GM21423 (cell line): ENCODE data around the gene PNKD.

Experiments used
- ATAC-seq: cut with Tn5 transposase; IDR thresholded peaks from one replicate; pipeline ENCODE4 v1.9.1; 2021; ENCODE audit warnings: mild to moderate bottlenecking, moderate library complexity; ENCODE audit not compliant: unreplicated experiment

PNKD gene

GRCh38 chr2:218334531-218334930 lies 64.2 kb downstream of the PNKD start:
- no peak for ATAC-seq

GRCh38 chr2:218340656-218341055 lies 70.3 kb downstream of the PNKD start:
- ATAC-seq = no peak

GRCh38 chr2:218341381-218341780 lies 71.1 kb downstream of the PNKD start:
- no peak for ATAC-seq

GRCh38 chr2:218342837-218343236 lies 72.5 kb downstream of the PNKD start:
- no peak for ATAC-seq

GRCh38 chr2:218343591-218343990 lies 73.3 kb downstream of the PNKD start:
- ATAC-seq = no peak

- no peak for ATAC-seq
These were observed 73.9 kb downstream of the PNKD start for GRCh38 chr2:218344090-218344754.

- ATAC-seq = no peak
These were observed 74.6 kb downstream of the PNKD start for GRCh38 chr2:218344755-218345417.

GRCh38 chr2:218345491-218346236 lies 75.3 kb downstream of the PNKD start:
- no peak for ATAC-seq

GRCh38 chr2:218347172-218347571 lies 76.9 kb downstream of the PNKD start:
- no peak for ATAC-seq

GRCh38 chr2:218354045-218354444 lies 83.7 kb downstream of the PNKD start:
- ATAC-seq = no peak

GRCh38 chr2:218354850-218355443 lies 84.6 kb downstream of the PNKD start:
- ATAC-seq = no peak

GRCh38 chr2:218357236-218358177 lies 87.2 kb downstream of the PNKD start:
- no peak for ATAC-seq

GRCh38 chr2:218360453-218360852 lies 90.1 kb downstream of the PNKD start:
- ATAC-seq = no peak

GRCh38 chr2:218362606-218363005 lies 92.3 kb downstream of the PNKD start:
- no peak for ATAC-seq

- ATAC-seq = no peak
These were observed 93.4 kb downstream of the PNKD start for GRCh38 chr2:218363736-218364135.

- no peak for ATAC-seq
These were observed 93.9 kb downstream of the PNKD start for GRCh38 chr2:218364196-218364595.

GRCh38 chr2:218366621-218367414 lies 96.5 kb downstream of the PNKD start:
- ATAC-seq = no peak

- ATAC-seq = peak; percentile 95
These were observed 97.3 kb downstream of the PNKD start for GRCh38 chr2:218367415-218368149.

- no peak for ATAC-seq
These were observed 97.8 kb downstream of the PNKD start for GRCh38 chr2:218368150-218368528.
